ENCODE data around the gene TEX9.
"Not testable (repeated sequence)": the region's sequence is repeated elsewhere in the genome, so short reads cannot be mapped to it uniquely, and the experiment has no call there.

Gene TEX9

DNA sequence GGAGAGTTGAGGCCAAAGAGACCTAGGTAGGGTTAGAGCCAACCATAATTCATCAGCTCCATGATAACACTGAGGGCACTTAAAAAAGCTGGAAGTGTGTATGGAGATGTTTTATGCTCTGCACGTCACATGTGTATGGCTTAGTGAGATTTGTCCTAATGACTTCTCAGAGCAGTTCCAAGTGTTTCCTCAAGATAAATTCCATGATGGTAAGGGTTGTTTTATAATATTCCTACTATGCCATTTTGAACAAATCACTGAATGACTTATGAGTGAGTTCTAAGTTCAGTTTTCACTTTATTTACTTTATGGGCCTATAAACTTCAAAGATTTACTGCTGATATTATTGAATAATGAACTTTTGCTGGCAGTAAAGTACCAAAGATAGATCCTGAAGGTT lies 28.1 kb downstream of the TEX9 start:
- H3K27me3 ChIP-seq (ENCODE audit: control insufficient read depth in 1 of 2, insufficient read depth in 1 of 2, low read length in 2 of 2) = no peaks in the 10 kb centered on the region
- H2BK12ac ChIP-seq (ENCODE audit: low read length in 2 of 2) = no peak overlapping the region
- H2AK5ac ChIP-seq (ENCODE audit: low read length, severe bottlenecking) = no peak overlapping the region
- no peak overlapping the region for H2BK120ac ChIP-seq (ENCODE audit: low read depth, low read length)
- no peak overlapping the region for H3K18ac ChIP-seq (ENCODE audit: low read depth in 1 of 2, low read length in 2 of 2)
- no peak overlapping the region for H2BK5ac ChIP-seq (ENCODE audit: low read depth, low read length, poor library complexity, severe bottlenecking)
- H3K4ac ChIP-seq (ENCODE audit: low read depth in 1 of 2, low read length in 2 of 2) = no peak overlapping the region
- H3K79me1 ChIP-seq (replicated peaks; ENCODE audit: low read length, poor library complexity, severe bottlenecking) = no peaks in the 10 kb centered on the region
- no peak overlapping the region for H3K27ac ChIP-seq (ENCODE audit: low read length, poor library complexity, severe bottlenecking)
- H3K9ac ChIP-seq (ENCODE audit: low read length) = no peak overlapping the region
- H3K9me3 ChIP-seq (ENCODE audit: control insufficient read depth, low read length) = no peaks in the 10 kb centered on the region
- WGBS = 88% methylated on average over 1 of the region's 1 CpG
- no peak overlapping the region for H3K23ac ChIP-seq (ENCODE audit: low read length in 2 of 2)
- H3K4me1 ChIP-seq (ENCODE audit: control insufficient read depth, insufficient read depth, low read depth, low read length) = no peaks in the 10 kb centered on the region
- no peak overlapping the region for H4K91ac ChIP-seq (ENCODE audit: low read length)
- H2BK15ac ChIP-seq (ENCODE audit: low read depth, poor library complexity, severe bottlenecking) = no peak overlapping the region
- H3K36me3 ChIP-seq (ENCODE audit: control insufficient read depth in 1 of 2, insufficient read depth in 2 of 2, low read depth in 1 of 2, low read length in 2 of 2) = no peaks in the 10 kb centered on the region
- H3K4me2 ChIP-seq (ENCODE audit: low read length, poor library complexity, severe bottlenecking) = no peak overlapping the region
- no peak for DNase-seq
- no peak overlapping the region for H3K14ac ChIP-seq (ENCODE audit: low read length in 2 of 2)
- H2AFZ ChIP-seq (ENCODE audit: low read depth, low read length) = no peak overlapping the region
- no peak overlapping the region for H4K8ac ChIP-seq (ENCODE audit: low read length)
- H3K4me3 ChIP-seq (ENCODE audit: insufficient read depth in 1 of 2, low read depth in 1 of 2, low read length in 2 of 2) = no peak overlapping the region

DNA sequence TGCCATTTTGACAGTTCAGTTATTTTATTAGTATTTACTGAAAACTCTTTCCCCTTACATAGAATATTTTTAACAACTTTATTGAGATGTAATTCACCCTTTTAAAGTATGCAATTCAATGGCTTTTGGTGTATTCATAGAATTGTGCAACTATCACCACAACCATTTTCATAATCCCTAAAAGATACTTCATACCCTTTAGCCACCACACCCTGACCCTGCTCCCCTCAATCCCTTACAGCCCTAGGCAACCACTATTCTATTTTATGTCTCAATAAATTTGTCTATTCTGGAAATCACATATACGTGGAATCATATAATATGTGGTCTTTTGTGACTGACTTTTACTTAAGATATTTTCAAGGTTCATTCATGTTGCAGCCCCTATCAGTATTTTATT lies 29.7 kb downstream of the TEX9 start:
- Histone ChIP-seq H2AK5ac (ENCODE audit: low read length, severe bottlenecking) (no peak overlapping the region), H3K14ac (ENCODE audit: low read length in 2 of 2) (no peak overlapping the region), H3K4me1 (ENCODE audit: control insufficient read depth, insufficient read depth, low read depth, low read length) (no peaks in the 10 kb centered on the region), H3K18ac (ENCODE audit: low read depth in 1 of 2, low read length in 2 of 2) (no peak overlapping the region), H3K27me3 (ENCODE audit: control insufficient read depth in 1 of 2, insufficient read depth in 1 of 2, low read length in 2 of 2) (no peaks in the 10 kb centered on the region), H2BK5ac (ENCODE audit: low read depth, low read length, poor library complexity, severe bottlenecking) (no peak overlapping the region), H3K27ac (ENCODE audit: low read length, poor library complexity, severe bottlenecking) (no peak overlapping the region), H2BK15ac (ENCODE audit: low read depth, poor library complexity, severe bottlenecking) (no peak overlapping the region), H4K8ac (ENCODE audit: low read length) (no peak overlapping the region), H2BK12ac (ENCODE audit: low read length in 2 of 2) (no peak overlapping the region), H3K4me2 (ENCODE audit: low read length, poor library complexity, severe bottlenecking) (no peak overlapping the region), H3K4ac (ENCODE audit: low read depth in 1 of 2, low read length in 2 of 2) (no peak overlapping the region), H2BK120ac (ENCODE audit: low read depth, low read length) (no peak overlapping the region), H3K36me3 (ENCODE audit: control insufficient read depth in 1 of 2, insufficient read depth in 2 of 2, low read depth in 1 of 2, low read length in 2 of 2) (peaks cover 0 to 6% of the 10 kb centered on the region in 2 experiments), H3K79me1 (replicated peaks; ENCODE audit: low read length, poor library complexity, severe bottlenecking) (no peaks in the 10 kb centered on the region), H2AFZ (ENCODE audit: low read depth, low read length) (no peak overlapping the region), H3K9ac (ENCODE audit: low read length) (no peak overlapping the region), H3K4me3 (ENCODE audit: insufficient read depth in 1 of 2, low read depth in 1 of 2, low read length in 2 of 2) (no peak overlapping the region), H4K91ac (ENCODE audit: low read length) (no peak overlapping the region), H3K9me3 (ENCODE audit: control insufficient read depth, low read length) (no peaks in the 10 kb centered on the region), H3K23ac (ENCODE audit: low read length in 2 of 2) (no peak overlapping the region)
- no peak for DNase-seq
- no CpG with 5 or more reads among the region's 1 CpG for WGBS

DNA sequence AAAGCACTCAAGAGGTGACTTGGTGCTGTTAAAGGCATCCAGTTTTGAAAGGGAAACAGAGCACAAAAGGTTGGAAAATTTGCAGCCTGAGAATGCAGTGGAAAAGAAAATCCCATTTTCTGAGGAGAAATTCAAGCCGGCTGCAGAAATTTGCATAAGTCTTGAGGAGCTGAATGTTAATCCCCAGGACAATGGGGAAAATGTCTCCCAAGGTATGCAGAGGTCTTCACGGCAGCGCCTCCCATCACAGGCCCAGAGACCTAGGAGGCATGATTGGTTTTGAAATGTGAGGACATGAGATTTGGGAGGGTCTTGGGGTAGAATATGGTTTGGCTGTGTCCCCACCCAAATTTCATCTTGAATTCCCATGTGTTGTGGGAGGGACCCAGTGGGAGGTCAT lies 32.1 kb downstream of the TEX9 start:
- H2BK5ac ChIP-seq (ENCODE audit: low read depth, low read length, poor library complexity, severe bottlenecking); H3K23ac ChIP-seq (ENCODE audit: low read length in 2 of 2); H3K4ac ChIP-seq (ENCODE audit: low read depth in 1 of 2, low read length in 2 of 2); H3K79me1 ChIP-seq (replicated peaks; ENCODE audit: low read length, poor library complexity, severe bottlenecking); DNase-seq; H3K27me3 ChIP-seq (ENCODE audit: control insufficient read depth in 1 of 2, insufficient read depth in 1 of 2, low read length in 2 of 2); H2BK12ac ChIP-seq (ENCODE audit: low read length in 2 of 2); H3K18ac ChIP-seq (ENCODE audit: low read depth in 1 of 2, low read length in 2 of 2); H2BK120ac ChIP-seq (ENCODE audit: low read depth, low read length); H3K9ac ChIP-seq (ENCODE audit: low read length); H3K4me2 ChIP-seq (ENCODE audit: low read length, poor library complexity, severe bottlenecking); H3K36me3 ChIP-seq (ENCODE audit: control insufficient read depth in 1 of 2, insufficient read depth in 2 of 2, low read depth in 1 of 2, low read length in 2 of 2); H2AK5ac ChIP-seq (ENCODE audit: low read length, severe bottlenecking); H3K14ac ChIP-seq (ENCODE audit: low read length in 2 of 2); H2BK15ac ChIP-seq (ENCODE audit: low read depth, poor library complexity, severe bottlenecking); H3K27ac ChIP-seq (ENCODE audit: low read length, poor library complexity, severe bottlenecking); H3K4me1 ChIP-seq (ENCODE audit: control insufficient read depth, insufficient read depth, low read depth, low read length); H3K9me3 ChIP-seq (ENCODE audit: control insufficient read depth, low read length); H4K8ac ChIP-seq (ENCODE audit: low read length); H2AFZ ChIP-seq (ENCODE audit: low read depth, low read length); H3K4me3 ChIP-seq (ENCODE audit: insufficient read depth in 1 of 2, low read depth in 1 of 2, low read length in 2 of 2); H4K91ac ChIP-seq (ENCODE audit: low read length): not testable (repeated sequence)
- WGBS = 94% methylated on average over 3 of the region's 3 CpGs

DNA sequence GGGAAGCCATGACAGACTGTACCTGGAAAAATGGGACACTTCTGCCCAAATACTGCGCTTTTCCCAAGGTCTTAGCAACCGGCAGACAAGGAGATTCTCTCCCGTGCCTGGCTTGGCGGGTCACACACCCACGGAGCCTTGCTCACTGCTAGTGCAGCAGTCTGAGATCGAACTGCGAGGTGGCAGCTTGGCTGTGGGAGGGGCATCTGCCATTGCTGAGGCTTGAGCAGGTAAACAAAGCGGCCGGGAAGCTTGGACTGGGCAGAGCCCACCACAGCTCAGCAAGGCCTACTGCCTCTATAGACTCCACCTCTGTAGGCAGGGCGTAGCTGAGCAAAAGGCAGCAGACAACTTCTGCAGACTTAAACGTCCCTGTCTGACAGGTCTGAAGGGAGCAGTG lies 34.0 kb downstream of the TEX9 start:
- WGBS = 89% methylated on average over 11 of the region's 11 CpGs
- not testable (repeated sequence) for H3K27ac ChIP-seq (ENCODE audit: low read length, poor library complexity, severe bottlenecking); H2BK15ac ChIP-seq (ENCODE audit: low read depth, poor library complexity, severe bottlenecking); H3K27me3 ChIP-seq (ENCODE audit: control insufficient read depth in 1 of 2, insufficient read depth in 1 of 2, low read length in 2 of 2); H2BK12ac ChIP-seq (ENCODE audit: low read length in 2 of 2); H3K4me3 ChIP-seq (ENCODE audit: insufficient read depth in 1 of 2, low read depth in 1 of 2, low read length in 2 of 2); H2AK5ac ChIP-seq (ENCODE audit: low read length, severe bottlenecking); H3K4ac ChIP-seq (ENCODE audit: low read depth in 1 of 2, low read length in 2 of 2); H4K8ac ChIP-seq (ENCODE audit: low read length); H2AFZ ChIP-seq (ENCODE audit: low read depth, low read length); H3K23ac ChIP-seq (ENCODE audit: low read length in 2 of 2); H3K4me2 ChIP-seq (ENCODE audit: low read length, poor library complexity, severe bottlenecking); H3K4me1 ChIP-seq (ENCODE audit: control insufficient read depth, insufficient read depth, low read depth, low read length); H3K9me3 ChIP-seq (ENCODE audit: control insufficient read depth, low read length); H3K9ac ChIP-seq (ENCODE audit: low read length); H2BK120ac ChIP-seq (ENCODE audit: low read depth, low read length); H3K36me3 ChIP-seq (ENCODE audit: control insufficient read depth in 1 of 2, insufficient read depth in 2 of 2, low read depth in 1 of 2, low read length in 2 of 2); H4K91ac ChIP-seq (ENCODE audit: low read length); H2BK5ac ChIP-seq (ENCODE audit: low read depth, low read length, poor library complexity, severe bottlenecking); H3K18ac ChIP-seq (ENCODE audit: low read depth in 1 of 2, low read length in 2 of 2); H3K14ac ChIP-seq (ENCODE audit: low read length in 2 of 2); H3K79me1 ChIP-seq (replicated peaks; ENCODE audit: low read length, poor library complexity, severe bottlenecking); DNase-seq
